GM04504 (cell line): ENCODE data around the gene TNIK.

Experiments
- DNase-seq: peaks from one replicate; pipeline ENCODE4 v3.0.0-alpha.2; 2012; ENCODE audit warnings: low read depth

Gene TNIK

GRCh38 chr3:171362575-171362974 is 97.6 kb downstream of the TNIK start:
- DNase-seq: no peak

GRCh38 chr3:171358881-171359198 is 101.4 kb downstream of the TNIK start:
- no peak for DNase-seq

GRCh38 chr3:171358181-171358880 is 101.9 kb downstream of the TNIK start:
- no peak for DNase-seq

- DNase-seq: no peak
Measured at GRCh38 chr3:171357721-171358120, 102.5 kb downstream of the TNIK start.

- DNase-seq: no peak
Measured at GRCh38 chr3:171356251-171356650, 104.0 kb downstream of the TNIK start.

GRCh38 chr3:171354706-171355582 is 105.3 kb downstream of the TNIK start:
- DNase-seq: no peak

GRCh38 chr3:171354049-171354705 is 106.0 kb downstream of the TNIK start:
- no peak for DNase-seq

GRCh38 chr3:171353423-171353822 is 106.8 kb downstream of the TNIK start:
- DNase-seq: no peak

- no peak for DNase-seq
Measured at GRCh38 chr3:171352387-171352935, 107.7 kb downstream of the TNIK start.

- peak; percentile 88 for DNase-seq
Measured at GRCh38 chr3:171351676-171352075, 108.5 kb downstream of the TNIK start.

GRCh38 chr3:171350364-171350763 is 109.8 kb downstream of the TNIK start:
- DNase-seq: no peak

- peak; percentile 35 for DNase-seq
Measured at GRCh38 chr3:171349392-171349791, 110.8 kb downstream of the TNIK start.

GRCh38 chr3:171348121-171348520 is 112.1 kb downstream of the TNIK start:
- no peak for DNase-seq

GRCh38 chr3:171347301-171348039 is 112.7 kb downstream of the TNIK start:
- no peak for DNase-seq

- no peak for DNase-seq
Measured at GRCh38 chr3:171346582-171347300, 113.5 kb downstream of the TNIK start.

GRCh38 chr3:171346019-171346418 is 114.2 kb downstream of the TNIK start:
- no peak for DNase-seq

GRCh38 chr3:171345107-171345843 is 114.9 kb downstream of the TNIK start:
- no peak for DNase-seq

GRCh38 chr3:171343693-171344092 is 116.5 kb downstream of the TNIK start:
- DNase-seq: no peak

- no peak for DNase-seq
Measured at GRCh38 chr3:171342783-171343420, 117.3 kb downstream of the TNIK start.

- no peak for DNase-seq
Measured at GRCh38 chr3:171342200-171342599, 118.0 kb downstream of the TNIK start.
